Neural cell (in vitro differentiated cells): ENCODE data around the gene TTLL5.

Source experiments
- CTCF ChIP-seq: fragments of 450-650 bp; IDR thresholded peaks from 2 replicates; pipeline ENCODE4 v1.5.1; 2014; ENCODE audit warnings: antibody characterized with exemption, mild to moderate bottlenecking, moderate library complexity; ENCODE audit not compliant: poor library complexity, severe bottlenecking
- SMC3 ChIP-seq: fragments of 450-650 bp; conservative IDR thresholded peaks from 2 replicates; pipeline ENCODE4 v1.6.1; 2014; ENCODE audit warnings: antibody characterized with exemption, mild to moderate bottlenecking, moderate library complexity; ENCODE audit not compliant: poor library complexity
- TF ChIP-seq, protein P1 (sequence below): IDR thresholded peaks from 2 replicates; pipeline ENCODE4 v1.6.1; 2012; ENCODE audit warnings: borderline replicate concordance

DNA sequence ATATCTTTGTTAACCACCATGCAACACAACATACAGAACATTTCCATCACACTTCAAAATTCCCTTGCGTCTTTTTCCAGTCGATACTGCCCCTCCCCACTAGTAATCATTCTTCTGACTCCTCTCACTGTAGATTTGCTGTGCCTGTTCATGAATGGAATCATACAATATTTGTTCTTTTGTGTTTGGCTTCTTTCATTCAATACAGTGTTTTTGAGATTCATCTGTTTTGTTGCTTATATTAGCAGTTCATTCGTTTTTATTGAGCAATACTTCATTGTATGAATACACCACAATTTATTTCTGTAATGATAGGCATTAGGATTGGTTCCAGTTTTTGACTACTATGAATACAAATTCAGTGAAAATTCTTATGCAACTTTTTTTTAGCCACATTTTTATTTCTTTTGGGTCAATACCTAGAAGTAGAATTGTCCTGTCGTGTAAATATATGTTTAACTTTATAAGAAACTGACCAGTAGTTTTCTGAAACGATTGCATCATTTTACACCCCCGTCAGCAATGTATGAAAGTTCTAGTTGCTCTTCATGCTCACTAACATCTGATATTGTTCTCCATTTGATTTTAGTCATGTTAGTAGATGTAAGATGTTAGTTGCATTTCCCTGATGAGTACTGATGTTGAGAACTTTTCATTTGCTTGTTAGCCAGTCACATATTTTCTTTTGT lies 193.2 kb downstream of the TTLL5 start:
- no peak for TF ChIP-seq SMC3
- TF ChIP-seq CTCF = no peak
- TF ChIP-seq, protein P1, sequence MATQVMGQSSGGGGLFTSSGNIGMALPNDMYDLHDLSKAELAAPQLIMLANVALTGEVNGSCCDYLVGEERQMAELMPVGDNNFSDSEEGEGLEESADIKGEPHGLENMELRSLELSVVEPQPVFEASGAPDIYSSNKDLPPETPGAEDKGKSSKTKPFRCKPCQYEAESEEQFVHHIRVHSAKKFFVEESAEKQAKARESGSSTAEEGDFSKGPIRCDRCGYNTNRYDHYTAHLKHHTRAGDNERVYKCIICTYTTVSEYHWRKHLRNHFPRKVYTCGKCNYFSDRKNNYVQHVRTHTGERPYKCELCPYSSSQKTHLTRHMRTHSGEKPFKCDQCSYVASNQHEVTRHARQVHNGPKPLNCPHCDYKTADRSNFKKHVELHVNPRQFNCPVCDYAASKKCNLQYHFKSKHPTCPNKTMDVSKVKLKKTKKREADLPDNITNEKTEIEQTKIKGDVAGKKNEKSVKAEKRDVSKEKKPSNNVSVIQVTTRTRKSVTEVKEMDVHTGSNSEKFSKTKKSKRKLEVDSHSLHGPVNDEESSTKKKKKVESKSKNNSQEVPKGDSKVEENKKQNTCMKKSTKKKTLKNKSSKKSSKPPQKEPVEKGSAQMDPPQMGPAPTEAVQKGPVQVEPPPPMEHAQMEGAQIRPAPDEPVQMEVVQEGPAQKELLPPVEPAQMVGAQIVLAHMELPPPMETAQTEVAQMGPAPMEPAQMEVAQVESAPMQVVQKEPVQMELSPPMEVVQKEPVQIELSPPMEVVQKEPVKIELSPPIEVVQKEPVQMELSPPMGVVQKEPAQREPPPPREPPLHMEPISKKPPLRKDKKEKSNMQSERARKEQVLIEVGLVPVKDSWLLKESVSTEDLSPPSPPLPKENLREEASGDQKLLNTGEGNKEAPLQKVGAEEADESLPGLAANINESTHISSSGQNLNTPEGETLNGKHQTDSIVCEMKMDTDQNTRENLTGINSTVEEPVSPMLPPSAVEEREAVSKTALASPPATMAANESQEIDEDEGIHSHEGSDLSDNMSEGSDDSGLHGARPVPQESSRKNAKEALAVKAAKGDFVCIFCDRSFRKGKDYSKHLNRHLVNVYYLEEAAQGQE = no peak
